Activated B cell treated with CpG ODN at 0.5 μM for 24 hours (primary cell): ENCODE results near the gene BRSK1. TPM values are rescaled to one million over a fixed set of nuclear protein-coding genes. Genes with fewer than 3 reads are reported as not detected.

ENCODE experiments used
- ATAC-seq: fragments of 200-7000 bp; cut with Tn5 transposase; one replicate; pipeline ENCODE4 v1.10.0; 2021; ENCODE audit warnings: low read depth, mild to moderate bottlenecking, moderate library complexity
- CTCF ChIA-PET: fragments of 350-600 bp; sonication (Branson Sonifier 250); formaldehyde crosslinking; loops from one replicate; lab custom pipeline; 2021; ENCODE audit warnings: antibody characterized with exemption; lab: Charles Lee
- POLR2A ChIA-PET: fragments of 350-600 bp; sonication (Branson Sonifier 250); formaldehyde crosslinking; loops from one replicate; lab custom pipeline; 2021; ENCODE audit warnings: antibody characterized with exemption; lab: Charles Lee
- DNase-seq: peaks from one replicate; pipeline ENCODE4 v3.0.0; 2022
- H3K27ac Mint-ChIP-seq: one replicate; pipeline ENCODE4 v1.8.0; 2020; ENCODE audit warnings: mixed read lengths
- H3K27me3 Mint-ChIP-seq: one replicate; pipeline ENCODE4 v1.8.0; 2021; ENCODE audit warnings: mixed read lengths
- H3K36me3 Mint-ChIP-seq: one replicate; pipeline ENCODE4 v1.8.0; 2021; ENCODE audit warnings: low read depth, mixed read lengths
- H3K4me1 Mint-ChIP-seq: one replicate; pipeline ENCODE4 v1.8.0; 2021; ENCODE audit warnings: mixed read lengths
- H3K4me3 Mint-ChIP-seq: one replicate; pipeline ENCODE4 v1.8.0; 2020; ENCODE audit warnings: mild to moderate bottlenecking, mixed read lengths
- H3K9me3 Mint-ChIP-seq: one replicate; pipeline ENCODE4 v1.8.0; 2020; ENCODE audit warnings: mixed read lengths
- CTCF ChIP-seq: fragments of 200-600 bp; IDR thresholded peaks from one replicate; pipeline ENCODE4 v1.8.0; 2022; ENCODE audit warnings: antibody characterized with exemption, mild to moderate bottlenecking
- intact Hi-C: fragments of 100-400 bp; cut with micrococcal nuclease; formaldehyde crosslinking; loops from one replicate; pipeline ENCODE4 v1.15.1; 2024
- total RNA-seq: library from RNA; stranded (reverse); gene quantifications from 2 replicates; pipeline ENCODE4 v1.2.3, GENCODE V29; 2022

The BRSK1 gene
- total RNA-seq, 1 donor from 2014 or later = 2.7 TPM

DNA sequence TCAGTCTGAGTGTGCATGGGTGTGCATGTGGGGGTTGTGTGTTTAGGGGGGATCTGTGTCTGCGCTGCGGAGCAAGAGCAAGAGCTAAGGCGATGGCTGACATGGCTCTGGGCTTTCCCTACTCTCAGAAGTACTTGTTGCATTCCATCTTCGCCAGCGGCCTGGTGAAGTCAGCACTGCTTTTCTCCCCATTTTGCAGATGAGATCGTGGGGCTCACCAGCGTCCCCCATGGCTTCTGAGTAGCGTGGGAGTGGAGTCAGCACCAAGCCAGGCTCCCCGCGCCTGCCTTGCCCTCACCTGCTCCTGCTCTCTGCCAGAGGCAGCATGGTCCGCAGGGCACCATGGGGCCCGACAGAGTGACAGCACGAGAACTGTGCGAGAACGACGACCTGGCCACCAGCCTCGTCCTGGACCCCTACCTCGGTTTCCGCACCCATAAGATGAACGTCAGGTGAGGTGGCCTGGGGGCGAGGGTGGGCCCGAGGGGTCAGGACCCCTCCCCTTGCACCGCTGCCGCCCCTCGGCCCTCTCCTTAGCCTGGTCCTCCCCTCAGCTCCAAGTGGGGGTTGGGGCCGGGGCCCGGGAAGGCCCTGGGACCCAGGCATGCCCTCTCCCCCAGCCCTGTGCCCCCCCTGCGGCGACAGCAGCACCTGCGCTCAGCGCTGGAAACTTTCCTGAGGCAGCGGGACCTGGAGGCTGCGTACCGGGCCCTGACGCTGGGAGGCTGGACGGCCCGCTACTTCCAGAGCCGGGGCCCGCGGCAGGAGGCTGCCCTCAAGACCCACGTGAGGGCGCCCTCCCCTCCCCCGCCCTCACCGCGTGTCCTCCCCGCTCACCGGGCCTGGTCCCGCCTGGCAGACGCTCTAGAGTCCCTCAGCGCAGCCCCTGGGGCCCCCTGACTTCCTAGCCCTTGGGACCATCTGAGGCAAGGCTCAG, 58.1 kb downstream of the BRSK1 start:
- POLR2A ChIA-PET = interaction anchor here (1.5 kb wide), 1 partner anchor 42 kb away, joined by 6 read pairs; the partner anchor contains the start of gene TMEM238
- Mint-ChIP-seq H3K4me1 (peaks cover 31% of the 10 kb centered on the region), H3K36me3 (peaks cover 7% of the 10 kb centered on the region), H3K4me3 (peak overlapping the region; percentile 20), H3K27me3 (peaks cover 3% of the 10 kb centered on the region), H3K27ac (no peak overlapping the region), H3K9me3 (no peaks in the 10 kb centered on the region)
- intact Hi-C loops = no loop called here
- ATAC-seq (no peak), DNase-seq (no peak)
- TF ChIP-seq CTCF = no peak
- CTCF ChIA-PET = no interaction called here

DNA sequence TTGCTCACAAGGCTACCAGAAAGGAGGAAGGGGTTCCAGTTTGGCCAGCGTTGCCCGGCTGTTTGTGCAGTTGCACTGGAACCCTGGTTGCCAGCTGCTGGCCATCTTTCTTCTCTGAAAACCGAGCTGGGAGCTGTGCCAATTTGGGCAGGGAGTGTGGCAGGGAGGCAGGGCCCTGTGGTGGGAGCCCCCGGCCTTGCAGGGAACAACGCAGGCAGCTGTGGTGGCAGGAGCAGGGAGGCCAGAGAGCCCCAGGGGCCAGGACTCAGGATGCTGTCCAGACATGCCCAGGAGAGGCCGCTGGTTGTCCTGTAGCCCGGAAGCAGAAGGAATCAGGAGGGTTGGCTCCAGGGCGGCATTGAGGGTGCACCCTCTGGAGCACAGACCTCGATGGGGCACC, 60.6 kb downstream of the BRSK1 start:
- ATAC-seq = no peak
- ChIA-PET CTCF (no interaction called here), POLR2A (no interaction called here)
- Mint-ChIP-seq H3K27ac (no peak overlapping the region), H3K4me1 (peaks cover 18% of the 10 kb centered on the region), H3K9me3 (no peaks in the 10 kb centered on the region), H3K36me3 (peaks cover 7% of the 10 kb centered on the region), H3K27me3 (peaks cover 3% of the 10 kb centered on the region), H3K4me3 (no peak overlapping the region)
- intact Hi-C loops = no loop called here
- no peak for TF ChIP-seq CTCF
- no peak for DNase-seq

DNA sequence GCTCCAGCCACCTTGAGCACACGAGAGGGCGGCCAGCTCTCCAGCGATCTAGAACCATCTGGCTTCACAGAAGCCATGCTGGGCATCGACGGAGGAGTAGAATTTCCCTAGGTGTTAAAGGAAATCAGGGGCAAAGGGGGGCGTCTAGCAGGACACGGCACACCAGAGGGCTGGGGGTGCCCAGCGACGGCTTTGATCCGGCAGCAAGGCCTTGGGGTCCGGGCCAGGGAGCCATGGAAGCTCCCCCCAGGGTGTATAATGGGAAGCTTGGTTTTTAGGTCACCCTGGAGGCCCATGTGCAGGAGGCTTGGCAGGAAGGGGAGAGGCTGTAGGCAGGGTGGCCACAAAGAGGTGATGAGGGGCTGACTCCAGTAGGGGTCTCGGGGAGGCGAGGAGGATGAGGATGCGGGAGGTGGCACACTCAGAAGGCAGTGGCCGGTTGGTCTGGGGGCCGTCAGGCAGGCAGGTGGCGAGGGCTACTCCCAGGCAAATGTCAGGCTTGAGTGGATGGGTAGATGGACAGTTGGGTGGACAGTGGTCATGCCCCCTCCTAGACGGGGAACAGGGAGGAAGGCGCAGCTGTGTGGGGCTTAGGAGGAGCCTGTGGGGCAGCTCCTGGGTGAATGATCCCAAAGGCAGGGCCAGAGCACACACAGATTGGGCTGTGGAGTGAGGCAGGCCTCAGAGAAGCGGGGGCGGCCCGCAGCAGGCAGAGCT, 61.5 kb downstream of the BRSK1 start:
- H3K27ac Mint-ChIP-seq = no peak overlapping the region
- peaks cover 2% of the 10 kb centered on the region for H3K27me3 Mint-ChIP-seq
- no peak for TF ChIP-seq CTCF
- ATAC-seq (no peak), DNase-seq (no peak)
- POLR2A ChIA-PET = no interaction called here
- H3K36me3 Mint-ChIP-seq = peaks cover 4% of the 10 kb centered on the region
- peaks cover 12% of the 10 kb centered on the region for H3K4me1 Mint-ChIP-seq
- H3K9me3 Mint-ChIP-seq = no peaks in the 10 kb centered on the region
- H3K4me3 Mint-ChIP-seq = no peak overlapping the region
- intact Hi-C loops = no loop called here
- CTCF ChIA-PET = no interaction called here

DNA sequence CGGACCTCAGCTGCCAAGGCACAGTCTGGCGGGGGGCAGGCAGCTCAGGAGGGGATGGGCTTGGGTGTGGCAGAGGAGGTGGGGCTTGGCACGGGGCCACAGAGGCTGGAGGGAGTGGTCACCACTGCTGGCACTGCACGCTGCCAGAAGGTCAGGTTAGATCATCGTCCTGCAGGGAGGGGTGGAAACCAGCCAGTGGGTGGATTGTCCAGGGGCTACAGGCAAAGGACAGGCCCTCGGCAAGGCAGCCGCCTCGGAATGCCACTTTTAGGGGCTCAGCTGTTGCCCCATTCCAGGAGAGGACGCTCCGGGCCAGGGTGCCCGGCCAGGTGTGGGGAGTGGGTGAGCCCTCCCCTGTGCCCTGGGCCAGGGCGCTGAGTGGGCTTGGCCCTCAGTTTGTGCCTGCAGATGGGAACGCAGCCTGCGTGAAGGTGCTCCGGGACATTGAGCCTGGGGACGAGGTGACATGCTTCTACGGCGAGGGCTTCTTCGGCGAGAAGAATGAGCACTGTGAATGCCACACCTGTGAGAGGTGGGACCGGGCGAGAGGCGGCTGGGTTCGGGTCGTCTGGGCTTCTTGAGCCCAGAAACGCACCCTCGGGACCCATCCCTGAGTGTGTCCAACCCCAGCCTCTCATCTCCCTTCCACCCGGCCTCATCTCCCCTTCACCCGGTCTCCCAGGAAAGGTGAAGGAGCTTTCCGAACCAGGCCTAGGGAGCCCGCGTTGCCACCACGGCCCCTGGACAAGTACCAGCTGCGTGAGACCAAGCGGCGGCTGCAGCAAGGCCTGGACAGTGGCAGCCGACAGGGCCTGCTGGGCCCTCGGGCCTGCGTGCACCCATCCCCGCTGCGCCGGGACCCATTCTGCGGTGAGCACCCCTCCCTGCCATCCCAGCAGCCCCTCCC, 62.3 kb downstream of the BRSK1 start:
- H3K4me3 Mint-ChIP-seq = no peak overlapping the region
- H3K9me3 Mint-ChIP-seq = no peaks in the 10 kb centered on the region
- H3K36me3 Mint-ChIP-seq = peaks cover 4% of the 10 kb centered on the region
- intact Hi-C loops = no loop called here
- H3K27ac Mint-ChIP-seq = no peak overlapping the region
- H3K27me3 Mint-ChIP-seq = peaks cover 10% of the 10 kb centered on the region
- ATAC-seq (no peak), DNase-seq (no peak)
- H3K4me1 Mint-ChIP-seq = peaks cover 5% of the 10 kb centered on the region
- CTCF ChIA-PET = no interaction called here
- no peak for TF ChIP-seq CTCF
- POLR2A ChIA-PET = no interaction called here
